Hematopoietic multipotent progenitor cell treated with erythropoietin and hydrocortisone succinate and interleukin-3 and kit ligand, for 8 days (in vitro differentiated cells): ENCODE results near the gene PRICKLE2.

Experiments used
- DNase-seq: peaks from one replicate; pipeline ENCODE4 v3.0.0-alpha.2; 2015

PRICKLE2 gene

DNA sequence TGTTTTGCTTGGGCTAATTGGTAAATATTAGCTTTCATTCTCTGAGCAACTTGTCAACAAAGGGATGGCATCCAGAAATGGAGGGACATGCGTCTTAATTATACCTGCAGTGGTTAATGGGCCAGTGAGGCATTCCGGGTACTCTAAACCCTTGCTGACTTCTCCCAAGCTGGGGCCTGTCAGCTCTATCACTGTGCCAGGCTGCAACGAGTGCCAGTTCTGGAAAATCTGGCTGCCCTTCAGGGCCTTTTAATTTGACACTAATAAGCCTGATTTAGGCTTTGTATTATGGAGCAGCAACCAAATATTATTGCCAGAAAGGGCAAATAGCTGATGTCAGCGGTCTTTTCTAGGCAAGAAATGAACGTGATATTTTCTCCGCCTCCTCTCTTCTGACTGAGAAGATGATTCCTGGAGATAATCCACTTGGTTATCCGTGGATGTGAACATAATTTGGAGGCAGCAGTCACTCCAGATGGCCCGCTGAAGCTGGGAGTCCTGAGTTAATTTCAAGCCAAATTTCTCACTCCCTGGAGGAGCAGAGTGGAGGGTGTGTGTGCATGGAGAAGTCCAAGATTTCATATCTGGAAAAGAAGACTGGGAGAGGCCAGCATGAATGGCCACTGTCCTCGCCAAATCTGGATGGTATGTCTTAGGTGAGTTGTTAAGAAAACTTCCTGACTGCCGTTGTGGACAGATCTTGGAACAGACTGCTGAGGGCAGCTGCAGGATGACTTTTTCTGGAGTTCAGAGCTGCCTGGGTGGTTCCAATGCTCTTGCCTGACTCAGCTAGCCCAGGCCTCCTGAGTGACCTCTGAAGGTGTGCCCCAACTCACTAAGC lies 157.5 kb downstream of the PRICKLE2 start:
- no peak for DNase-seq

DNA sequence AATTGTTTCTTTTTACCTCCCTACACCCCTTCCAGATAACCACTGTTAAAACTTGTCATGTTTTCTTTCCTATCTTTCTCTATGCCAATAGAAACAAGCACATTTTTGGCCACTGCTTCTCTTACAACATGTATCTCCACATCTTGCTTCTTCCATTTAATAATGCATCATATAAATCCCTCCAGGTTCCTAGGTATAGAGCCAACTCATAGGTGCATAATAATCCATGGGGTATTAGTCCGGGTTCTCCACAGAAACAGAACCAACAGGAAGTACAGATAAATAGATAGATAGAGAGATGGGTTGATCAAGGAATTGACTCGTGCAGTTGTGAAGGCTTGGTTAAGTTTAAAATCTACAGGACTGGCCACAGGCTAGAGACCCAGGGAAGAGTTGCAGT lies 160.5 kb downstream of the PRICKLE2 start:
- DNase-seq, result no peak

DNA sequence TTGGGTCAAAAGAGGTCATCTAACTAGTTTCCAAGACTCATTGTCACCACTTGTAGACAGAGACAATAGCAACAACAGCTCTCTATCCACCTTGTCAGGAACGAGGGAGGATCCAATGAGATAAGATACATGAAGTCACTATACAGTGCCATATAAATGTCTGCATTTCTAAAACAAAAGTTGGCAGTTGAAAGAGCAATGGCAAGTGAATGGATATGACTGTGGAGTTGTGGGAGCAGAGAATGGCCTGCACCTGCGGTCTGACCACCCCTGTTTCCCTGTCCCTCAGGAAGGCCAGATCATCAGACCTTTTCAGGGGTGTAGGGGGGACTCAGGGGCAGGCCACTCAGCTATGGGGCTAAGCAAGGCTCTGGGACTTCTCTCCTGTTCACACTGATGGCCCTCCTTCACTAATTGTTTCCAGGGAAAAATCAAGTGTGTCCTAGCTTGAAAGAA lies 161.3 kb downstream of the PRICKLE2 start:
- no peak for DNase-seq

DNA sequence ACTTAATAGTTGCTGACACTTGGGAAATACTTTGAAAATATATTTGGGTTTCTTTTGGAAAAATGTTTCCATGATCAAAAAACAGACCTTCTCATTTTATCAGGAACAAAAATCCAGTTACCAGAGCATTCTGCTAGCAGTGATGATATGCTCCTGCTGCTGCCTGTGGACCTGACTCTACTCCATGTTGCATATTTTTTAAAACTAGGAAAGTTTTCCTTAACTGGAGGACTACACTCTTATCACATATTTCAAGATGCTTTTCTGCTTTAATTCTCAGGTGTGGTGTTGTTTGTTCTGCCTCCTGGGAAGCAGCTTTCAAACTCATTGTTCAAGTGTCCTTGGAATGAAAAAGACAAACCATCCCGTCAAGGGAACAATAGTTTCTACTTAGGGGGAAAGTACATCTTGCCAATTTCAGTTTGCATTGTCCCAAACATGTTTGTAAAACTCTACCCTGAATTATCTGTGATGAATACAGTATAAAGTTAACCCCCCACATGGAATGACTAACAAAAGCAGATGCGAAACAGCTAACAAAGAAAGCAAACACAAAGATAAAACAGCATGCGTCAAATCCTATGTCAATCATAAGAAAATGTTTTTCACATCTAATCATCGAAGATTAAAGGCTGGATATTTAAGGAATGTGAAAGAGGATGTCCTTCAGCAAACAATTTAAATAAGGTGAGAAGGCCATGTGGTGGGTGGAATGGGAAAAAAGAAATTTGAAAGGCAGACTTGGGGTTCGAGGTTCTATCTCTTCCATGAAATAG lies 161.9 kb downstream of the PRICKLE2 start:
- DNase-seq, result no peak

DNA sequence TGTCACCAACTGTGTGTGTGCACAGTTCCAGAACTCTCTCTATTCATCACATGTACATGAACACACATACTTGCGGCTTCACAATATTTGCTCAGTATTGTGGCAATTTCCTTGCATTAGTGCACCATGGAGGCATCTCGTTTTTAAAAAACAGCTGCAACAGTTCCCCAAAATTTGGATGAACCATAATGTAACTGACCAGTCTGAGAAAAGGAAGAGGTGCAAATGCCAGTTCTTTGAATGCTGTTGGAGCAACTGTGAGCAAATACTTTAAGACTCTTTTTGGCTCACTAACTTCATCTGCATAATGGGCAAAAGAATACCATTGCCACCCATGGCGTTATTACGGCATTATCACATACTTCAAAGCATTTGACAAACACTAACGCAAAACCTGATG lies 163.6 kb downstream of the PRICKLE2 start:
- DNase-seq, result no peak

DNA sequence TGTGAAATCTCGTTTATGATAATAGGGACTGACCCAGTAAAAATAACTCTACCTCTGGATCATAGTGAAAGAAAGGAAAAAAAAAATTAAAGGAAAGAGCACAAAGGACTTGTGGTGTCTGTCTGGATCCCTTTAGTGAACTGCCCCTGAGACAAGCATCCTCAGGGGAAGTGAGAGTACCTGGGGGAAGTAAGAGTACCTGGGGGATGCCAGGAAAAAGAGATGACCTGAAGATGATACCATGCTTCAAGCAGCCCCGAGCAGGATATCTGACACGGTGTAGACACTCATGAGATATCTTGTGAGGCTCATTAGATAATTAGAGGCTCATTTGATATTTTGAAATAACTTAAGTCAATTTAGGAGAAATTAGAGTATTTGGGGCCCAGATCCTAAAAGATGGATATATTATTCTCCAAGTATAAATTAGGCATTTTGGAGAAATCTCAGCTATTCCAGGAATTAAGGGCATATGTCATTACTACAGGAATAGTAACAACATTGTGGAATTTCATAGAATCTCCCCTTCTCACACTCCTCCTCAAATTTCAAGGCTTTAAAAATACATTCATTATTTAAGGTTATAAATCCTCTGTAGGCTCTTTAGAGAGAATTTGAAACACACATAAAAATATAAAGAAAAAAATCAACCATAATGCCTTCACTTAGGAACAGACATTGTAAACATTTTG lies 165.6 kb downstream of the PRICKLE2 start:
- no peak for DNase-seq

DNA sequence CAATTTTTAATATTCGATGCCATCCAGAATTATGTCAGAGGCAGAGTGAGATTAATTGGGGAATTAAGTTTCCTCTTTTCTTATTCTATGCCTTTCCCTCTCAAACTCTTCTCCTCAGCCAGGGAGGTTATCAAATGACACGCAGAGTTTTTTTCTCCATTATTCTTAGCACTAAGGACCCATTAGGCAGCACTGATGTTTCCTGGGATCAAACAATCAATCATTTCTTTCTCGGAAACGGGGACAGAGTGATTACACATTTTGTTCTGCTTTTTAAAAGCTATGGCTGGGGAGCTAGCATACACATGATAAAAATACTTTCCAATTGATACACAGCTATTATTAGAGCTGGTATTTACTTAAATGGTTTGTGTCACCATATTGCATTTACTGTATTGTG lies 166.7 kb downstream of the PRICKLE2 start:
- no peak for DNase-seq

DNA sequence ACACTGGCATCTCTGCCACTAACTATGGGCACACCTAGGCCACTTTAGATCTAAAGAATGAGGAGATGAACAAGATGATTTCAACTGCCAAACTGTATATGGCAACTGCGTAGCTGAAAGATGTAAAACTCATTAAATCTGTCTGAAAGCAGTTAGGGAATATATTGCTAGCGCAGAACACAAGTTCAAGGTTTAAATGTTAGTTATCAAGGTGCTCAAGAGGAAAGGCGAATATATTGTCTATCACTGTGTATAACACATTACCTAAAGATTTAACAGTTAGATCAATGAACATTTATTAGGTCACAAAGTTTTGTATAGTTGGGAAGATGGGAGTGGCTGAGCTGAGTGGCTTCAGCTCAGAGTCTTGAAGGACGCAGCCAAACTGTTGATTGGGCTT lies 168.0 kb downstream of the PRICKLE2 start:
- no peak for DNase-seq

DNA sequence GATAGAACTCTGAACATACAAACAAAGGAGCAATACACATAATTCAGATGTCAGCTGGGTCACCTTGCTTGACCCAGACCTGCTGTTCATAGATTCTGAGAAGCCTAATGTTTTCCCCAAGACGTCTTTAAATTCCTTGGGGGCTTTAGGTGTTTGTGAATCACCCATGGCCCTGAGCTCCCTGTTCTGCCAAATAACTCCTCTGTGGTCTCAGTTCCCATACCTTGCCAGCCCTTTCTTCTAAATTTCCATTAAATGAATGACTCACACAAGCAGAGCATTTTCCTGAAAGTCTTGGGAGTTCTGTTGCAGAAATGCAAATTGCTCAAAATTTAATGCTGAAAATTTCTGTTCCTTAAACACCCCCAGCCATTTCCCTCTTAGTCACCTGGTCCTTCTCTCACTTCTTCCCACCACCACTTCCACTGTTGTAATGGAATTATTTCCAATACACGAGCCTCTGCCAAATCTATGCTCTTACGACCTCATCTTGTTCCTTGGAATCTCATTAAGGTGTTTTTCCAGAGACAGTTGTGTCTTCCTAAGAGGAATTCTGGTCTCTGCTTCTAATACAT lies 168.6 kb downstream of the PRICKLE2 start:
- DNase-seq, result no peak

DNA sequence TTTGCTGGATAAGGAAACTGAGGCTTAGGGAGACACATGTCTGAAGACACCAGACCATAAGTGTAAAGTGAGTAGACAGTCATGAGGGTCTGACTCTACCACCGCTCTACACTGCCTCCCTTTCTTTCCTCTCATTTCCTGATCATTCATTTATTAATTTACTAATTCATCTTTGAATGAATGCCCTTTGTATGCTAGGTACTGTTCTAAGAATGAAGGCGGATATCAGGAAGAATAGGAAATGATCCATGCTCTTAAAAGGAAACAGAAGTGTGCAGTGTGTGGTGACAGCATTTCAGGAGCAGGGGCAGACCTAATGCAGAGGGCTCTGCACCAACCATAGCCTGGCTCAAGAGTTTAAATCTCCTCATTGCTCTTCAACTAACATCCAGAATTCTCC lies 170.2 kb downstream of the PRICKLE2 start:
- no peak for DNase-seq

DNA sequence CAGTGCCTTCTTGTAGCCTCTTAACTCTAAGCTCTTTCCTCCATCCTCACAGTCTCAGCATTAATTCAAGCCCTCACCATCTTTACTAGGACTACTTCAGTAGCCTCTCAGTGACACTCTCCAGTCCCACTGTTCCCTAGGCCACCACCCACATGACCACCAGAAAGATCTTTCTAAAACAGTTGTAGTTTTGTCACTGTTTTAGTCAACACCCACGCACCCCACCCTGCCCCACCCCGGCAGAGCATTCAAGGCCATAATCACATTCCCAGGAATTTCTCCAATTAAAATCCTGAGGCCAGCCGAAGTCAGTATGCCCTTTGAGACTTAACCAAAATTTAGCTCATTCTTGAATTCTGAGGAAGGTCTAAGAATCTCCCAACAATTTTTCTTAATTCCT lies 170.8 kb downstream of the PRICKLE2 start:
- DNase-seq, result no peak

DNA sequence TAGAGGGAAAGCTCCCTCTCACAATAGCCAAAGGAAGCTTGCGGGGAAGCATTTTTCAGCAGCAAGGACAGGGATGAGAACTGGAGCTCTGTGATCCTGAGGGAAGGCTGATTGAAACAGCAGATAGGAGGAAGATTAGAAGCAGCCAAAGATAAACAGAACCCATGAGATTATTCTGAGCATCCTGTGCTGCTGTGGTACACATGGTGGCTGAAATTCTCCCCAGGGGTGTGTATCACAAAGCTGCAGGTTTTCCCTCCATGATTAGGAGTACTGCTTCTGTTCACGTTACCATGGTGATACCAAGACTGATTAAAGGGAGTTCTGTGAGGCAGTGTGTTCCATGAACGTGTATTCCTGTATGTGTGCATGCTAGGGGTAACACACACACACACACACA lies 171.7 kb downstream of the PRICKLE2 start:
- DNase-seq, result no peak

DNA sequence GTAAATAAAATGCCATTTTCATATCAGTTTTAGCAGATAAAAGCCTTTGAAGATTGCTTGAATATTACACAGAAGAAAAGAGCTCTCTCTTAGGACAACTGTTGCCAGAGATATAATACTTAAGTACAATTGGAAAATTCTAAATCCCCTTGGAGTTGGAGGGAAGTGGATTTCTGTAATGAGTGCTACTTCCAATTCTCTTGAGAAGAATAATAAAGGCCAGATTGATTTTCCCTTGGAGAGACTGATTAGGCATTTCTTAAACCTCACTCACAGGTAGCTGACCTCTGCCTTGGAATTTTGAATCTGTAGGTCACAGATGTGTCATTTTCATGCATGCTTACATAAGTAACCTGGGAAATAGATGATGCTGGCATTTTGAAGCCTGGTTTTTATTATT lies 172.1 kb downstream of the PRICKLE2 start:
- DNase-seq, result no peak

DNA sequence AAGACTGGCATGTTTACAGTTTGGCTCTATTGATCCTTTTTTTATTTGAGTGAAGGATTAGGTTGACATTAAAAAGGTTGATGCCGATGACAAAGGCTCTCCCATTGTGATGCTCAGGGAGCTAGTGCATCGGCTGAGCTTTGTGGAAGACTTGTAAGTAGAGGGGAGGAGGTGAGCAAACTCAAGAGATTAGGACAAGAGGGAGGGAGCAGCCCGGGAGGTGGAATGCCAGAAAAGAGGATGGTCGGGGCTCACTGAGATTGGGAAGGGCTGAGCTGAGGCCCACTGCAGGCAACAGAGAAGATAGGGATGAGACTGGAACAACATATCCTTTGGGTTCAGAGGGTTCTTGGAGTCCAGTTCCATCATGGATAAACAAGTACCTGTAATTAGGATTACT lies 175.4 kb downstream of the PRICKLE2 start:
- no peak for DNase-seq

DNA sequence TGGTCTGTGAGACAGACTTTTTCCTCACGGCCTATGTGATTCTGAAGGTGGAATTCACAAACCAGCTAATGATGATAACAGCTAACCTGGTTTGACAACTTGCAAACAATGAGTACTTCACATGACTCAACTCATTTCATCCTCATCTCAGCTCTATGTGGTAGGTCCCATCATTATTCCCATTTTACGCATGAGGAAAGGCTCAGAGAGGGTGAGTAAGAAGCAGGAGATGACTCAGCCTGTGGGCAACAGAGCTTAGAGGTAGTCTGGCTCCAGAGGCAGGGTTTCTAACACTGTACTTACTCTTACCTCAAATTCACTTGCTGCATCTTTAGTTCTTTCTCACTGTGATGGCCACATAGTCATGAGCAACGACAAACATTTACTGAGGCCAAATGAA lies 176.1 kb downstream of the PRICKLE2 start:
- DNase-seq, result no peak

DNA sequence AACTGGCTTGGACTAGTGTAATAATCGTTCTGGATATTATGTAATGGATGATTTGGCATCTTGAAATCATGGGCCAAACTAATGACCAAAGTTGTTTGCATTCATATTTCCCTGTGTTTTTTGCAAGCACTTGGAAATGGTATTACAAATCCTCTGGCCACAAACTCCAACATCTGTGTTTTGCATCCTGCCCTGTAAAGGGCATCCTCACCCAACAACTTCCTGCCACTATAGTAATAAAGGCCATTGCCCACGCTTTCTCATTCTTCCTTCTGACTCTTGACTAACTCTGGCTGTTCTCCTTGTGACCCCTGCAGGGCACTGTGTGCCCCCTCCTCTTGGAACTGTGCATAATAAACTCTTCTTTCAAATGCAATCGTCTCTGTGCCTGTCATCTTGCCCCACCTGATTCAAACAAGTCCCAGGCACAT lies 176.6 kb downstream of the PRICKLE2 start:
- DNase-seq, result no peak

DNA sequence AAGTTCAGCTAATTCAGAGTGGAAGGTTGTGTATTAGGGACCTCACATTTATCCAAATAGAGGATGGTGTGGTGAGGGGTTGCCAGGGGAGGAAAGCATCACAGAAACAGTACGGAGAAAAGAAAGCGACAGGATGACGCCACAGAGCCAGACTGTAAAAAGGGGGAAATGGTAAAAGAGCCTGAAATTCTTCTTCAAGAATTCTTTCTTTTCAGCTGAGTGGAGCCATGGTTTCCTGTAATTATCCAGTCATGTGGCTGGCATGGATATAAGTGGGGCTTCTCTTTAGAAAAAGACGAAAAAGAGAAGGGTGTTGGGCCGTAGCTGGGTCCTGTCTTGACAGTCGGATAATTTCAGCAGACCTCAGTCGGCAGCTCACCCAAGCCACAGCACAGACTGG lies 177.5 kb downstream of the PRICKLE2 start:
- no peak for DNase-seq

DNA sequence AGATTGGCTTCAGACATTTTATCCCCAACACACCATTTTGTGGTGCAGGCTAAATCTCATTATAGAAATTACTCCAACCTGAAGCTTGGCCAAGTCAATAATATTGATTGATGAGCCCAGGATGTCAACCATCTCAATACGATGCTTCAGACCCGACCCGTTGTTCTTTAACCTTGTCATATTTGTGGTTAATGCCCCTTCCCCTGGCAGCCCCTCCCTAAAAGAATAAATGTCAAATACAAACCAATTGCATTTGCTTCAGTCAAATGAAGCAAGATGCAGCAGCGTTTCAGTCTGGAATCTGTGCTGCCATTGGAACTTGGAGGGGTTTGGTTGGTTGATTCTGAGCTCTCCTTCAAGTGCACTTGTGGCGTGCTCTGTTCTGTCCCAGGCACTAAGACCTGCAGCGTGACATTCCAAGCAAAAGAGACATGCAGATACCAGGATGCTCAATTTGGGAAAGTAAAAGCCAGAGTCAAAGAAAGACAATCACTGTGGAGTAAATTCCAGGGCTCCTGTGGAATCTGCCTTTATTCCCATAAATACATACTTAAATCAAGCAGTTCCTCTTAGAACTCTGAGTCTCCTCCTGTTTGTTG lies 178.2 kb downstream of the PRICKLE2 start:
- DNase-seq, result no peak

DNA sequence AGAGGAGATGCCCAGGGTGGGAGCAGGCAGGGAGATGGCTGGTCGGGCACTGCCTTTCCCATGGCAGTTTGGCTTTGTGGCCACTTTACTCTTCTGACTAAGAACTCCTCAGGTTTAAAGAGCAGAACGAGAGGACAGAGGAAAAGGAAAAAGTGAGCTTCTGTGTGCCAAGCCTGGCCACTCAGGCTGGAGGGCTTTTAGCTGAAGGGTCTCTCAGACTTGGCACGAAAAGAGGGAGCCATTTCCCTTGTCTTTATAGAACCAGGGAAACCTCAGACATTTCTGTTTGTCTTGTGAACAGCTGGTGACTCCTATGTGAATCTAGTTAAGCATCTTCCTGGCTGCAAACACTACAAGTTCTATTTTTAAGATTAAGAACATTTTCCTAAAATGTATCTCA lies 178.7 kb downstream of the PRICKLE2 start:
- no peak for DNase-seq

DNA sequence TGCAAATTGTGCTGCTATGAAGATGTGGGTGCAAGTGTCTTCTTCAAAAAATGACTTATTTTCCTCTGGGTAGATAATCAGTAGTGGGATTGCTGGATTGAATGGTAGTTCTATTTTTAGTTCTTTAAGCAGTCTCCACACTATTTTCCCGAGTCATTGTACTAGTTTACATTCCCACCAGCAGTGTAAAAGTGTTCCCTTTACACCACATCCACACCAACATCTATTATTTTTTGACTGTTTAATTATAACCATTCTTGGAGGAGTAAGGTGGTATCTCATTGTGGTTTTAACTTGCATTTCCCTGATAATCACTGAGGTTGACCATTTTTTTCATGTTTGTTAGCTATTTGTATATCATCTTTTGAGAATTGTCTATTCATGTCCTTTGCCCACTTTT lies 182.3 kb downstream of the PRICKLE2 start:
- peak; percentile 11 for DNase-seq
